SK-N-SH (cell line): ENCODE measurements around the gene PTPRG. TPM values are rescaled to one million over a fixed set of nuclear protein-coding genes. Genes with fewer than 3 reads are reported as not detected.

Source experiments
- CTCF ChIA-PET: fragments of 300-600, 350-600 bp; formaldehyde crosslinking; extraction: SDS; loops from one replicate; lab custom pipeline; 2021; lab: Yijun Ruan, JAX
- POLR2A ChIA-PET: fragments of 350-600 bp; sonication (Branson Sonifier 250); formaldehyde crosslinking; extraction: SDS; loops from one replicate; lab custom pipeline; 2020; ENCODE audit warnings: antibody characterized with exemption, inconsistent platforms; lab: Yijun Ruan, JAX
- DNase-seq: peaks from one replicate; pipeline ENCODE4 v3.0.0; 2012
- H2AFZ ChIP-seq: fragments of 200-600 bp; sonication (generic); 2 replicates; pipeline ENCODE4 v1.8.1; 2016; ENCODE audit warnings: antibody characterized with exemption, mild to moderate bottlenecking, low read depth
- H3F3A ChIP-seq: fragments of 200-600 bp; sonication (generic); replicated peaks from 2 replicates; pipeline ENCODE3; 2016; ENCODE audit warnings: antibody characterized with exemption, mild to moderate bottlenecking; ENCODE audit not compliant: insufficient read depth
- H3K27ac ChIP-seq, 2 experiments: fragments of 200-500 bp in 1 of 2; fragments of 200-600 bp in 1 of 2; sonication (Bioruptor generic) in 1 of 2; sonication (generic), shearing (Covaris generic) in 1 of 2; 2 replicates each; pipeline versions ENCODE4 v1.5.1 to v1.6.1; 2014 to 2016; ENCODE audit warnings: low read depth in 2 of 2, inconsistent platforms in 1 of 2, low read length in 1 of 2, mild to moderate bottlenecking in 1 of 2, mixed read lengths in 1 of 2
- H3K27me3 ChIP-seq: fragments of 200-600 bp; sonication (generic), shearing (Covaris generic); 2 replicates; pipeline ENCODE4 v1.6.1; 2016; ENCODE audit warnings: mixed run types; ENCODE audit not compliant: insufficient read depth
- H3K36me3 ChIP-seq, 2 experiments: fragments of 200-500 bp in 1 of 2; fragments of 200-600 bp in 1 of 2; sonication (Bioruptor generic) in 1 of 2; sonication (generic) in 1 of 2; replicated peaks in 1 of 2; 2 replicates each; pipeline versions ENCODE3 to v1.5.1; 2014 to 2016; ENCODE audit warnings: low read length in 1 of 2, mild to moderate bottlenecking in 1 of 2; ENCODE audit not compliant: insufficient read depth in 2 of 2, control insufficient read depth in 1 of 2
- H3K4me1 ChIP-seq, 2 experiments: fragments of 200-500 bp in 1 of 2; fragments of 200-600 bp in 1 of 2; sonication (Bioruptor generic) in 1 of 2; sonication (generic), shearing (Covaris generic) in 1 of 2; 2 replicates each; pipeline versions ENCODE4 v1.5.1 to v1.6.1; 2014 to 2016; ENCODE audit warnings: low read depth in 1 of 2, low read length in 1 of 2, mixed run types in 1 of 2; ENCODE audit not compliant: insufficient read depth in 2 of 2, control insufficient read depth in 1 of 2
- H3K4me2 ChIP-seq: fragments of 200-600 bp; sonication (generic), shearing (Covaris generic); 2 replicates; pipeline ENCODE4 v1.6.1; 2017; ENCODE audit warnings: mixed run types
- H3K4me3 ChIP-seq, 2 experiments: fragments of 200-500 bp in 1 of 2; fragments of 200-600 bp in 1 of 2; sonication (Bioruptor generic) in 1 of 2; sonication (generic), shearing (Covaris generic) in 1 of 2; 2 replicates each; pipeline versions ENCODE4 v1.5.1 to v1.8.1; 2014 to 2016; ENCODE audit warnings: low read depth in 2 of 2, inconsistent platforms in 1 of 2, low read length in 1 of 2, mild to moderate bottlenecking in 1 of 2, mixed read lengths in 1 of 2, moderate library complexity in 1 of 2
- H3K79me2 ChIP-seq: fragments of 200-600 bp; sonication (generic); 2 replicates; pipeline ENCODE4 v1.8.1; 2017; ENCODE audit warnings: mild to moderate bottlenecking; ENCODE audit not compliant: insufficient read depth
- H3K9ac ChIP-seq: fragments of 200-600 bp; sonication (generic); 2 replicates; pipeline ENCODE4 v1.6.1; 2017; ENCODE audit warnings: mixed run types
- H3K9me2 ChIP-seq: fragments of 200-600 bp; sonication (generic); 2 replicates; pipeline ENCODE4 v1.6.1; 2017; ENCODE audit warnings: mixed run types
- H3K9me3 ChIP-seq: fragments of 200-600 bp; sonication (generic); 2 replicates; pipeline ENCODE4 v1.6.1; 2017; ENCODE audit warnings: mixed run types, mild to moderate bottlenecking, moderate library complexity
- H4K20me1 ChIP-seq: fragments of 200-600 bp; sonication (generic); 2 replicates; pipeline ENCODE4 v1.6.1; 2017; ENCODE audit warnings: mild to moderate bottlenecking, mixed run types; ENCODE audit not compliant: insufficient read depth
- CTCF ChIP-seq: fragments of 200-600 bp; sonication (generic); IDR thresholded peaks from 2 replicates; pipeline ENCODE4 v1.6.1; 2017; ENCODE audit warnings: antibody characterized with exemption, mild to moderate bottlenecking, moderate library complexity
- ELF1 ChIP-seq: IDR thresholded peaks from 2 replicates; pipeline ENCODE4 v1.4.0; 2012
- EP300 ChIP-seq, 2 experiments: IDR thresholded peaks; 2 replicates each; pipeline versions ENCODE4 v1.4.0 to v1.6.1; 2012; ENCODE audit warnings: borderline replicate concordance in 1 of 2, low read depth in 1 of 2, low read length in 1 of 2
- EZH2phosphoT487 ChIP-seq: fragments of 200-600 bp; sonication (generic); IDR thresholded peaks from 2 replicates; pipeline ENCODE4 v1.6.1; 2017; ENCODE audit warnings: low read depth, mixed run types, mild to moderate bottlenecking, antibody characterized with exemption, moderate library complexity, borderline replicate concordance
- FOSL2 ChIP-seq: IDR thresholded peaks from 2 replicates; pipeline ENCODE4 v1.4.0; 2012; ENCODE audit warnings: low read depth, mild to moderate bottlenecking, moderate library complexity, borderline replicate concordance
- GABPA ChIP-seq: IDR thresholded peaks from 2 replicates; pipeline ENCODE4 v1.4.0; 2012; ENCODE audit warnings: low read depth, mild to moderate bottlenecking
- IRF3 ChIP-seq: fragments of 150-350 bp; IDR thresholded peaks from 2 replicates; pipeline ENCODE4 v1.6.1; 2016; ENCODE audit warnings: mild to moderate bottlenecking, low read depth, low read length
- JUND ChIP-seq: IDR thresholded peaks from 2 replicates; pipeline ENCODE4 v1.4.0; 2012
- MXI1 ChIP-seq: IDR thresholded peaks from 2 replicates; pipeline ENCODE4 v1.6.1; 2012; ENCODE audit warnings: mild to moderate bottlenecking, low read depth, low read length, improper control_type of control experiment
- NFIC ChIP-seq: IDR thresholded peaks from 2 replicates; pipeline ENCODE4 v1.4.0; 2012; ENCODE audit warnings: borderline replicate concordance
- NRF1 ChIP-seq: IDR thresholded peaks from 2 replicates; pipeline ENCODE4 v1.6.1; 2012; ENCODE audit warnings: low read depth, mild to moderate bottlenecking, low read length
- PBX3 ChIP-seq: IDR thresholded peaks from 2 replicates; pipeline ENCODE4; 2012
- RAD21 ChIP-seq: IDR thresholded peaks from 2 replicates; pipeline ENCODE4 v1.6.1; 2012; ENCODE audit warnings: mild to moderate bottlenecking, low read length
- RCOR1 ChIP-seq: fragments of 150-350 bp; IDR thresholded peaks from 2 replicates; pipeline ENCODE4 v1.6.1; 2017; ENCODE audit warnings: antibody characterized with exemption, low read length
- REST ChIP-seq: IDR thresholded peaks from 2 replicates; pipeline ENCODE4 v1.6.1; 2012; ENCODE audit warnings: mild to moderate bottlenecking, low read depth, low read length, moderate library complexity
- RXRA ChIP-seq: IDR thresholded peaks from 2 replicates; pipeline ENCODE4 v1.4.0; 2012; ENCODE audit warnings: low read depth, mild to moderate bottlenecking, borderline replicate concordance
- SIN3A ChIP-seq: IDR thresholded peaks from 2 replicates; pipeline ENCODE4 v1.6.1; 2012; ENCODE audit warnings: low read depth, mild to moderate bottlenecking, low read length, moderate library complexity, borderline replicate concordance
- SMC3 ChIP-seq: IDR thresholded peaks from 2 replicates; pipeline ENCODE4 v1.6.1; 2012; ENCODE audit warnings: low read depth, low read length, improper control_type of control experiment
- TAF1 ChIP-seq: IDR thresholded peaks from 2 replicates; pipeline ENCODE4 v1.6.1; 2012; ENCODE audit warnings: low read depth, mild to moderate bottlenecking, low read length, moderate library complexity, borderline replicate concordance
- USF1 ChIP-seq: IDR thresholded peaks from 2 replicates; pipeline ENCODE4 v1.4.0; 2012; ENCODE audit warnings: low read depth, borderline replicate concordance
- USF2 ChIP-seq: fragments of 150-350 bp; IDR thresholded peaks from 2 replicates; pipeline ENCODE4 v1.6.1; 2017; ENCODE audit warnings: antibody characterized with exemption, low read length, low read depth, borderline replicate concordance
- YY1 ChIP-seq: IDR thresholded peaks from 2 replicates; pipeline ENCODE4 v1.4.0; 2012; ENCODE audit warnings: low read depth, mild to moderate bottlenecking
- ZBTB33 ChIP-seq: IDR thresholded peaks from 2 replicates; pipeline ENCODE4 v1.4.0; 2012; ENCODE audit warnings: low read depth, borderline replicate concordance
- polyA plus RNA-seq, 3 experiments: library from polyadenylated mRNA; depleted of rRNA; stranded (reverse); fragments of >200 nt; gene quantifications; 2 replicates each; pipeline ENCODE4 v1.2.3, GENCODE V29; 2012

Gene PTPRG
- polyA plus RNA-seq, 1 of the 3 experiments (the other 2 are of a cell fraction) = 14.1 TPM

GRCh38 chr3:61882253-61882652 lies 320.9 kb downstream of the PTPRG start:
- no peaks in the 10 kb centered on the region for H3K27me3 ChIP-seq
- H3K4me3 ChIP-seq = no peak overlapping the region
- no peaks in the 10 kb centered on the region; a peak in 1 of 4 replicates for H3K4me1 ChIP-seq
- no peak overlapping the region for H3K9ac ChIP-seq
- H3K9me2 ChIP-seq = no peaks in the 10 kb centered on the region
- CTCF ChIA-PET = no interaction called here
- H4K20me1 ChIP-seq = peaks cover 5% of the 10 kb centered on the region; the same call in 1 of the 2 replicates
- H3K79me2 ChIP-seq = peaks cover 27% of the 10 kb centered on the region
- H2AFZ ChIP-seq = no peak overlapping the region
- H3K36me3 ChIP-seq = no peaks in the 10 kb centered on the region
- no peaks in the 10 kb centered on the region for H3K9me3 ChIP-seq
- H3K4me2 ChIP-seq = no peak overlapping the region
- DNase-seq = no peak
- H3F3A ChIP-seq = peaks cover 3% of the 10 kb centered on the region
- TF ChIP-seq TAF1 = no peak
- TF ChIP-seq NFIC = no peak
- TF ChIP-seq REST = no peak
- TF ChIP-seq NRF1 = no peak
- TF ChIP-seq CTCF = no peak
- TF ChIP-seq YY1 = no peak
- TF ChIP-seq RXRA = no peak
- TF ChIP-seq FOSL2 = peak; percentile 43; the same call in 1 of the 2 replicates
- TF ChIP-seq IRF3 = no peak
- TF ChIP-seq RAD21 = no peak
- TF ChIP-seq SMC3 = no peak
- no peak for TF ChIP-seq SIN3A
- TF ChIP-seq ELF1 = no peak
- TF ChIP-seq MXI1 = no peak
- TF ChIP-seq JUND = peak; percentile 10; the same call in 1 of the 2 replicates
- TF ChIP-seq USF2 = no peak
- TF ChIP-seq PBX3 = peak; percentile 68
- TF ChIP-seq EZH2phosphoT487 = no peak
- no peak for TF ChIP-seq GABPA
- TF ChIP-seq RCOR1 = no peak
- TF ChIP-seq USF1 = no peak
- TF ChIP-seq ZBTB33 = no peak
- no peak for TF ChIP-seq EP300 (IDR thresholded peaks at IDR 0.05; ENCODE audit: borderline replicate concordance in 1 of 2, low read depth in 1 of 2, low read length in 1 of 2)
- no peak overlapping the region for H3K27ac ChIP-seq
- POLR2A ChIA-PET = no interaction called here
